Tibial artery (tissue), 4 donors: ENCODE data around the gene AGAP1.

Experiments used
- DNase-seq, 2 donors: peaks; one replicate each; pipeline ENCODE4 v3.0.0-alpha.2; 2019
- H3K27ac ChIP-seq, 2 donors: fragments of 200-600 bp; sonication (generic) in 1 of 2; 1 replicate in 1 of 2; 2 replicates in 1 of 2; pipeline ENCODE4 v1.5.1; 2018 to 2019; ENCODE audit warnings: mild to moderate bottlenecking in 1 of 2
- H3K27me3 ChIP-seq, 2 donors: fragments of 200-600 bp; sonication (generic) in 1 of 2; one replicate each; pipeline versions ENCODE4 v1.5.1 to v1.6.0; 2016 to 2019
- H3K36me3 ChIP-seq, 3 donors: fragments of 200-600 bp; sonication (generic) in 2 of 3; one replicate each; pipeline ENCODE4 v1.5.1; 2016 to 2019; ENCODE audit warnings: mild to moderate bottlenecking in 2 of 3
- H3K4me1 ChIP-seq, 4 donors: fragments of 200-600 bp; sonication (generic) in 2 of 4; 1 replicate in 3 of 4; 2 replicates in 1 of 4; pipeline ENCODE4 v1.5.1; 2016 to 2019
- H3K4me3 ChIP-seq, 2 donors: fragments of 200-600 bp; sonication (generic) in 1 of 2; 1 replicate in 1 of 2; 2 replicates in 1 of 2; pipeline ENCODE4 v1.5.1; 2018 to 2019; ENCODE audit warnings: mild to moderate bottlenecking in 2 of 2
- H3K9me3 ChIP-seq, 3 donors: fragments of 200-600 bp; sonication (generic) in 1 of 3; one replicate each; pipeline ENCODE4 v1.5.1; 2016 to 2019
- CTCF ChIP-seq, 2 experiments: fragments of 200-600 bp in 1 of 2; fragments of 450-650 bp in 1 of 2; IDR thresholded peaks; one replicate each; pipeline ENCODE4 v1.5.1; 2017 to 2019; ENCODE audit warnings: antibody characterized with exemption in 2 of 2, mild to moderate bottlenecking in 1 of 2, moderate library complexity in 1 of 2
- intact Hi-C: fragments of 100-400 bp; cut with DNase I; formaldehyde crosslinking; loops from one replicate; pipeline ENCODE4 v1.15.0; 2023; ENCODE audit warnings: low total_unique reads

The AGAP1 gene

GRCh38 chr2:235610696-235611257, 116.9 kb downstream of the AGAP1 start:
- Histone ChIP-seq H3K4me1 (peaks cover 0 to 41% (median 15%) of the 10 kb centered on the region in 4 donors), H3K27ac (no peak overlapping the region), H3K9me3 (no peaks in the 10 kb centered on the region), H3K36me3 (no peaks in the 10 kb centered on the region), H3K27me3 (no peaks in the 10 kb centered on the region), H3K4me3 (no peak overlapping the region)
- intact Hi-C loops, result no loop called here
- DNase-seq, result no peak
- no peak for TF ChIP-seq CTCF (IDR thresholded peaks at IDR 0.05)

GRCh38 chr2:235611349-235611748, 117.5 kb downstream of the AGAP1 start:
- H3K36me3 ChIP-seq, result no peaks in the 10 kb centered on the region
- H3K27me3 ChIP-seq, result no peaks in the 10 kb centered on the region
- intact Hi-C loops, result no loop called here
- no peak for DNase-seq
- H3K4me3 ChIP-seq, result no peak overlapping the region
- no peaks in the 10 kb centered on the region for H3K9me3 ChIP-seq
- no peak overlapping the region for H3K27ac ChIP-seq
- no peak for TF ChIP-seq CTCF (IDR thresholded peaks at IDR 0.05)
- peaks cover 0 to 40% (median 13%) of the 10 kb centered on the region in 4 donors for H3K4me1 ChIP-seq

GRCh38 chr2:235611756-235612155, 117.9 kb downstream of the AGAP1 start:
- intact Hi-C loops, result no loop called here
- H3K27ac ChIP-seq, result no peak overlapping the region

GRCh38 chr2:235612181-235612950, 118.5 kb downstream of the AGAP1 start:
- no peak overlapping the region for H3K27ac ChIP-seq
- H3K36me3 ChIP-seq, result no peaks in the 10 kb centered on the region
- H3K4me3 ChIP-seq, result no peak overlapping the region
- intact Hi-C loops, result no loop called here
- DNase-seq, result no peak
- peaks cover 0 to 46% (median 14%) of the 10 kb centered on the region in 4 donors for H3K4me1 ChIP-seq
- TF ChIP-seq CTCF (IDR thresholded peaks at IDR 0.05), result no peak
- no peaks in the 10 kb centered on the region for H3K27me3 ChIP-seq
- H3K9me3 ChIP-seq, result no peaks in the 10 kb centered on the region

More at GRCh38 chr2:235611756-235612155, 117.9 kb downstream of the AGAP1 start:
- no peak for TF ChIP-seq CTCF (IDR thresholded peaks at IDR 0.05)
- Histone ChIP-seq H3K27me3 (no peaks in the 10 kb centered on the region), H3K4me3 (no peak overlapping the region), H3K9me3 (no peaks in the 10 kb centered on the region), H3K4me1 (peaks cover 0 to 41% (median 13%) of the 10 kb centered on the region in 4 donors), H3K36me3 (no peaks in the 10 kb centered on the region)
- DNase-seq, result no peak

GRCh38 chr2:235613649-235614048, 119.8 kb downstream of the AGAP1 start:
- H3K4me1 ChIP-seq, result peaks cover 0 to 44% (median 13%) of the 10 kb centered on the region in 4 donors
- no peak overlapping the region for H3K4me3 ChIP-seq
- DNase-seq, result no peak
- H3K27ac ChIP-seq, result no peak overlapping the region
- no peaks in the 10 kb centered on the region for H3K36me3 ChIP-seq
- H3K9me3 ChIP-seq, result no peaks in the 10 kb centered on the region
- no peaks in the 10 kb centered on the region for H3K27me3 ChIP-seq
- no peak for TF ChIP-seq CTCF (IDR thresholded peaks at IDR 0.05)
- intact Hi-C loops, result no loop called here
